Spleen (tissue), 7 donors: ENCODE measurements around the gene CFL1.
A peak's percentile ranks its signal among the peaks of the same experiment; 100 is the strongest.

Experiments used
- POLR2AphosphoS5 ChIP-seq, 3 donors: sonication (generic); formaldehyde crosslinking; IDR thresholded peaks; one replicate each; pipeline ENCODE4 v1.5.1; 2017; ENCODE audit warnings: antibody characterized with exemption in 3 of 3
- TF ChIP-seq, protein P1 (sequence below), 11 experiments: fragments of 200-600 bp in 7 of 11; fragments of 450-650 bp in 4 of 11; sonication (generic) in 4 of 11; IDR thresholded peaks in 8 of 11; conservative IDR thresholded peaks in 3 of 11; 1 replicate in 7 of 11; 2 replicates in 4 of 11; pipeline versions ENCODE4 v1.4.0 to v1.8.0; 2016 to 2021; ENCODE audit warnings: antibody characterized with exemption in 11 of 11, inconsistent platforms in 4 of 11, mild to moderate bottlenecking in 1 of 11
- donor health status: DM: no; HTN: no; CAD: no; lungs with moderate emphysema.
- donor health status: DM: no; HTN: no; CAD: no.
- donor health status: DM: no; HTN: no; CAD: no.

- TF ChIP-seq, protein P1, sequence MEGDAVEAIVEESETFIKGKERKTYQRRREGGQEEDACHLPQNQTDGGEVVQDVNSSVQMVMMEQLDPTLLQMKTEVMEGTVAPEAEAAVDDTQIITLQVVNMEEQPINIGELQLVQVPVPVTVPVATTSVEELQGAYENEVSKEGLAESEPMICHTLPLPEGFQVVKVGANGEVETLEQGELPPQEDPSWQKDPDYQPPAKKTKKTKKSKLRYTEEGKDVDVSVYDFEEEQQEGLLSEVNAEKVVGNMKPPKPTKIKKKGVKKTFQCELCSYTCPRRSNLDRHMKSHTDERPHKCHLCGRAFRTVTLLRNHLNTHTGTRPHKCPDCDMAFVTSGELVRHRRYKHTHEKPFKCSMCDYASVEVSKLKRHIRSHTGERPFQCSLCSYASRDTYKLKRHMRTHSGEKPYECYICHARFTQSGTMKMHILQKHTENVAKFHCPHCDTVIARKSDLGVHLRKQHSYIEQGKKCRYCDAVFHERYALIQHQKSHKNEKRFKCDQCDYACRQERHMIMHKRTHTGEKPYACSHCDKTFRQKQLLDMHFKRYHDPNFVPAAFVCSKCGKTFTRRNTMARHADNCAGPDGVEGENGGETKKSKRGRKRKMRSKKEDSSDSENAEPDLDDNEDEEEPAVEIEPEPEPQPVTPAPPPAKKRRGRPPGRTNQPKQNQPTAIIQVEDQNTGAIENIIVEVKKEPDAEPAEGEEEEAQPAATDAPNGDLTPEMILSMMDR (IDR thresholded peaks at IDR 0.05 in 8 of 11, conservative IDR thresholded peaks at IDR 0.05 in 3 of 11) = no peak
- TF ChIP-seq POLR2AphosphoS5 (IDR thresholded peaks at IDR 0.05) = peak; percentile 51 to 85 (median 57)
Measured at GRCh38 chr11:65899356-65900124, 41.6 kb upstream of the CFL1 start.
